Measurements from ENCODE around the gene TPPP2. TPM values are rescaled to one million over a fixed set of nuclear protein-coding genes. Genes with fewer than 3 reads are reported as not detected.
A peak's percentile ranks its signal among the peaks of the same experiment; 100 is the strongest.

The TPPP2 gene
- total and polyA plus RNA-seq, 9 of the 15 experiments (the other 6 are each of a cell fraction or from before 2014, with no cell fraction given): 0.18 TPM; not detected in 8

DNA sequence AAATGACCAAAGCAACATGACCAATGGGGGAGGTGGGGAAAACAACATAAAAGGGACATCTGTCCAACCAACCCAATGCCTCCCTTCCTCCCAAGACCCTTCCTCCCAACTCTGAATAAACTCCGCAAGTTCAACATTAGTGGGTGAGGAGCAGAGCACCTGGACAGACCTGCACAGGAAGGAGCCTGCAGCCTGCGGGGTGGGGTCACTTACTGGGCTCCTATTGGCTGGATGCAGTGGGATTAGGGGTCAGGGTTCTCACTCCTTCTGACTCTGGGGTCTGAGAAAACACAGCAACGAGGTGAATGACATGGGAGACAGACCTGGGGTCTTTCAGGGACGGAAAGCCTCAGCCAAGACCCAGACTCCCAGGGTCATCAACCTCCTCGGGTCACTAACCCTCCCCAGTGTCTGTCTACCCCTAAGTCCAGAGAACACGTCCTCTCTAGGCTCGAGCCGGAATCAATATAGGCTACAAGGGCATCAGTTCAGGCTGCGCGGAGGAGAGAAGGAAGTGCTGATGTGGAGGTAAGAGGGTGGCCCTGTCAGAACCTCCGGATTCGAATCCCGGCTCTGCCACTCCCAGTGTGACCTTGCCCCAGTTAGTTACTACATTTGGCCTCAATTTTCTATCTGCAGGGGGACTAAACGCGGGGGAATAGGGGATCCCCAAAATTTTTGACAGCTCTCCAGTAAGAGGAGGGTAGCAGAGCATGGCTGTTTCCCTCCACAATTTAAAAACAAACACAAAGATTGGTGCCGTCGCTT is 6.0 kb upstream of the TPPP2 start:
- no TSS peak for BruUV-seq (replicated peaks)
- H3K36me3 ChIP-seq (ENCODE audit: control insufficient read depth, insufficient read depth, low read length): peaks cover 18% of the 10 kb centered on the region; the same call in 1 of the 3 replicates
- H3K9me1 ChIP-seq (ENCODE audit: control insufficient read depth, insufficient read depth, low read length): peaks cover 2% of the 10 kb centered on the region
- intact Hi-C loops (cut with micrococcal nuclease) (no loop called here), in situ Hi-C loops (cut with MboI) (no loop called here)
- DNase-seq (ENCODE audit: extremely low read depth in 1 of 4, low spot score in 3 of 4) (peak in 1 of 4 experiments; percentile 30), ATAC-seq (peak; percentile 40), FAIRE-seq (peak; percentile 57)
- H2AFZ ChIP-seq (ENCODE audit: low read depth, low read length): peak overlapping the region; percentile 80
- no peaks in the 10 kb centered on the region for H3K9me3 ChIP-seq (replicated peaks; ENCODE audit: control insufficient read depth, insufficient read depth, low read depth, low read length)
- no peak for TF ChIP-seq ZNF584 (CRISPR knock-in tag; IDR thresholded peaks at IDR 0.05; ENCODE audit: low read depth)
- TF ChIP-seq C11orf30 (IDR thresholded peaks at IDR 0.05; ENCODE audit: low read depth): 0 out of 2 replicates have a peak, but pooled peaks have one; percentile 14
- TF ChIP-seq SPI1 (IDR thresholded peaks at IDR 0.05; ENCODE audit: borderline replicate concordance, low read depth, low read length): peak; percentile 35; the same call in 1 of the 2 replicates
- no peak for TF ChIP-seq PHB2 (IDR thresholded peaks at IDR 0.05; ENCODE audit: low read depth)
- TF ChIP-seq, protein P1, sequence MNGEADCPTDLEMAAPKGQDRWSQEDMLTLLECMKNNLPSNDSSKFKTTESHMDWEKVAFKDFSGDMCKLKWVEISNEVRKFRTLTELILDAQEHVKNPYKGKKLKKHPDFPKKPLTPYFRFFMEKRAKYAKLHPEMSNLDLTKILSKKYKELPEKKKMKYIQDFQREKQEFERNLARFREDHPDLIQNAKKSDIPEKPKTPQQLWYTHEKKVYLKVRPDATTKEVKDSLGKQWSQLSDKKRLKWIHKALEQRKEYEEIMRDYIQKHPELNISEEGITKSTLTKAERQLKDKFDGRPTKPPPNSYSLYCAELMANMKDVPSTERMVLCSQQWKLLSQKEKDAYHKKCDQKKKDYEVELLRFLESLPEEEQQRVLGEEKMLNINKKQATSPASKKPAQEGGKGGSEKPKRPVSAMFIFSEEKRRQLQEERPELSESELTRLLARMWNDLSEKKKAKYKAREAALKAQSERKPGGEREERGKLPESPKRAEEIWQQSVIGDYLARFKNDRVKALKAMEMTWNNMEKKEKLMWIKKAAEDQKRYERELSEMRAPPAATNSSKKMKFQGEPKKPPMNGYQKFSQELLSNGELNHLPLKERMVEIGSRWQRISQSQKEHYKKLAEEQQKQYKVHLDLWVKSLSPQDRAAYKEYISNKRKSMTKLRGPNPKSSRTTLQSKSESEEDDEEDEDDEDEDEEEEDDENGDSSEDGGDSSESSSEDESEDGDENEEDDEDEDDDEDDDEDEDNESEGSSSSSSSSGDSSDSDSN (IDR thresholded peaks at IDR 0.05; ENCODE audit: borderline replicate concordance in 1 of 2, low read depth in 2 of 2, low read length in 2 of 2): 0 out of 4 replicates have a peak, but pooled peaks of 1 of the 2 experiments have one; percentile 36
- peaks cover 35 to 39% of the 10 kb centered on the region in 2 experiments for H3K4me1 ChIP-seq (replicated peaks in 1 of 2; ENCODE audit: control insufficient read depth in 2 of 2, insufficient read depth in 2 of 2, low read length in 2 of 2)
- peak overlapping the region; percentile 66 for H3K4me3 ChIP-seq
- H3K4me2 ChIP-seq (ENCODE audit: insufficient read depth, low read length): peak overlapping the region; percentile 82
- WGBS (ENCODE audit: insufficient coverage, low coverage, missing lambda C conversion rate): 13% methylated on average over 17 of the region's 17 CpGs
- H3K9ac ChIP-seq (ENCODE audit: insufficient read depth in 1 of 2, low read depth in 2 of 2, low read length in 2 of 2): peak overlapping the region; percentile 77 to 91
- peaks cover 21% of the 10 kb centered on the region for H3K79me2 ChIP-seq (ENCODE audit: control insufficient read depth, insufficient read depth, low read length)
- ChIA-PET CTCF (ENCODE audit: low intra/inter-chr PET ratio) (no interaction called here), POLR2A (interaction anchor here (0.9 to 2.6 kb wide), 5 partner anchors 9 to 145 kb away, joined by 3 to 12 read pairs (median 3); no protein-coding TSS in a partner anchor)
- H3K27me3 ChIP-seq (ENCODE audit: control insufficient read depth in 2 of 2, insufficient read depth in 2 of 2, low read length in 2 of 2): no peaks in the 10 kb centered on the region
- H4K20me1 ChIP-seq (replicated peaks; ENCODE audit: control insufficient read depth, insufficient read depth, low read length): no peaks in the 10 kb centered on the region
- H3K27ac ChIP-seq (ENCODE audit: extremely low read depth, low read depth, low read length): peak overlapping the region; percentile 79

Measured in K562 (cell line).